HG03565 (cell line): ENCODE measurements around the gene KLHL3.
"Not testable (repeated sequence)": the region's sequence is repeated elsewhere in the genome, so short reads cannot be mapped to it uniquely, and the experiment has no call there.

ENCODE experiments used
- ATAC-seq: cut with Tn5 transposase; IDR thresholded peaks from one replicate; pipeline ENCODE4 v1.9.1; 2021; ENCODE audit warnings: mild to moderate bottlenecking, moderate library complexity; ENCODE audit not compliant: unreplicated experiment

The KLHL3 gene

DNA sequence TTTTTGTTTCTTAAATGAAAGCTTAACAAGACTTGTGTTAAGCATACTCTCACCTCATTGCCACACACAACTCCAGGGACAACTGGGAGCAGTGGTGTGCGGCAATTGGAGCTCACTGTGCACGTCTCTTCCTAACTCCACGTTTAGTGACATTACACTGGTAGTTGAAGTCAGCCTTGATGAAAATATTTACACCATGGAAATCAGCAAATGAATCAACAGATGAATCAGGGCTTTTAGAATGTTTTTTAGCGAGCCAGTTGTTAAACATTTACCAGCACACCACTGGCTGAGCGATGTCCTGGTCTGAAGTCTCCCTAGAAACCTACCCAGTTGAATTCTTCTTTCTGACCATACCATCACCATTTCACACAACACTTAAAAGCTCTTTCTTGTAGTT, 67.3 kb downstream of the KLHL3 start:
- ATAC-seq: no peak

DNA sequence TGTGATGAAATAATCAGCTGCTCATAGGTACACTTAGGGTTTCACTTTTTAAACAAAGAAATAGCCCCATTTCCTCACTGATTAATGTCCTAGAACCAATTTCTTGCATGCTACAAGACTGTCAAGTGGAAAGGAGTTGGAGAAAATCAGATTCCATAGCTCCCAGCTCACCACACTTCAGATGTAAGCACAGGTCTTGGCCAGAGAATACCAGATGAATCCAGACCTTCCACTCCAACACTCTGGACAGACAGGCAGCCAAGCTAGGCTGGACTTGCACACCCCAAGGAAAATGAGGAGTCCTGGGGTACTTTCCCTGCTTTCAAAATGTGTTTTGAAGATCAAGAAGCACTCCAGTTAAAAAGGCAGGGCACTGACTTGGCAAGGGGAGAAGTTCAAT, 68.5 kb downstream of the KLHL3 start:
- ATAC-seq: no peak

DNA sequence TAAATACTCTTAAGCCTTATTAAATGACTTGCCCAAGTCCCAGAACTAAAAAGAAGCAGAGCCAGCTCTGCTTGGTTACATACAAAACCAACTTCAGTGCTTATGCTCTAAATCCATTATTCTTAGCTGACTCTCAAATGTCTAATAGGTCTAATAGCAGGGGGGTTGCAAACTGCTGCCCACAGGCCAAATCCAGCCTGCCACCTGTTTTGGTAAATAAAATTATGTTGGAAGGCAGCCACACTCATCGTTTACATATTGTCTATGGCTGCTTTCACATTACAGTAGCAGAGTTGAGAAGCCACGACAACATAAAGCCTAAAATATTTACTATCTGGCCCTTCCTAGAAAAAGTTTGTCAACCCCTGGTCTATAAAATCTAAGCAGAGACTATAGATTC, 69.0 kb downstream of the KLHL3 start:
- no peak for ATAC-seq

DNA sequence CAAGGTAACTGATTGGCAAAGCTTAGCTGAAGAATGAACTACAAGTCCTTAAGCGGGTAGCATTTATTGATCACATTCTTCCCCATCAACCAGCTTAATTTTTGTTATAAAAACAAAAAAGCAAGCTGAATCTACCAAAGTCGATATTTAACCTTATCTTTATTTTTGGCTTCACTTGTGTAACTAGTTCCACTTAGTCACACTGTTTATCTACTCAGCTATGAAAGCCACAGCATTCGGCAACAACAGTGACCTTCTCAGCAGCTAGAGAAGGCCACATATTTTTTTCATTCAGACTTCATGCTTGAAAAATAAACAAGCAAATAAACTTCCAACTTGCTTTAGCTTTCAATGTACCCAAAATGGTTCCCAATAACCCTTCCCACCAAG, 69.4 kb downstream of the KLHL3 start:
- ATAC-seq: peak; percentile 15

DNA sequence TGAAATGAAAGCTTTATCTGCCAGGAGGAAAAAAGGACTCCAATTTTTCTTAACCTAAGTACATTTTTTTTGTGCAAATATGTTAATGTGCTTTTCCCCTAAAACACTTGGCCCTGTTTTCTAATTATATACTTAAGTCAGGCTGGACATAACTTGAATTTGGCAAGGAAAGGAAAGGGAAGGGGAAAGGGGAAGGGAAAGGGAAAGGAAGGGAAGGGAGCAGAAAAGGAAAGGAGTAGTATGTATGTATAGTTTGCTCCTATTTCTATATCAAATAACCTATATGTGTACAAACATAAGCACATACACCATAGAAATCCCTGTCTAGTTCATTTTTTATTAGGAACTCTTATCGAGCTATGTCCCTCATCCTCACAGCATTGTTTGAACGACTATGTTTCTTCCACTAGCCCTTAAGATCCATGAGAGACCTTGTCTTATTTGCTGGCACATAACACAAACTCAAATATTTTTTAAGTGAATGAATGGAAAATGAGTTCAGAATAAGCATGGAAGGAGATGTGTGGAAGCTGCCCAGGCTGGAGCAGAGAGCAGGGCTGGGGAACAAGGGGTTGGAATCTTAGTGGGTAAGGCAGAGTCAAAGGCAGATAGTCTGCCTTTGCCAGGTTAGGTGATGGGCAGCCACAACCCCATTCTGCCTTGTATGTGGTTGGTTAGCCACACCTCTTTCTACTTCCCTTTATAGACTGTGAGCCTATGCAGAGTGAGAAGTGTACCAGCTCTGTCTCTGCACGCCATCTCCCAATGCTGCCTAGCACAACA, 70.0 kb downstream of the KLHL3 start:
- ATAC-seq: peak; percentile 99

DNA sequence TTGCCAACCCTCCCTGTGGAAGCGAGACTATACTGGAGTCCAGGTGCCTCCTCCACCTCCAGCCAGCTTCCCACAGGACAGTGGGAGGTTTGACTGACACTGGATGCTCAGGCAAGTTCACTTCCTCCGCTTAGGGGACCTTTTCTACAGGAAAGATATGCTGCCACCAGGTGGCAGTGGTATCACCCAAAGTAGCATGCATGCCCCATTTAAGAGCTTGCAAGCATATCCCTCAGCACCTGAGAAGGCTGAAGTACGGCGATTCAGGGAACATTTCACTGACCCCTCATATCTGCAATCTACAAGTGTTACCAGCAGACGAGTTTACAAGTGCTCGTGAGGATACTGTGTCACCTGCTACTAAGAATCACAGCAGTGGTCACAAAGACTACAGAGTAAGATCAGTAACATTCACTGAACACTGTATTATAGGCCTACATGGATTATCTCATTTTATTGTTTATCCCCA, 75.5 kb downstream of the KLHL3 start:
- peak; percentile 89 for ATAC-seq

DNA sequence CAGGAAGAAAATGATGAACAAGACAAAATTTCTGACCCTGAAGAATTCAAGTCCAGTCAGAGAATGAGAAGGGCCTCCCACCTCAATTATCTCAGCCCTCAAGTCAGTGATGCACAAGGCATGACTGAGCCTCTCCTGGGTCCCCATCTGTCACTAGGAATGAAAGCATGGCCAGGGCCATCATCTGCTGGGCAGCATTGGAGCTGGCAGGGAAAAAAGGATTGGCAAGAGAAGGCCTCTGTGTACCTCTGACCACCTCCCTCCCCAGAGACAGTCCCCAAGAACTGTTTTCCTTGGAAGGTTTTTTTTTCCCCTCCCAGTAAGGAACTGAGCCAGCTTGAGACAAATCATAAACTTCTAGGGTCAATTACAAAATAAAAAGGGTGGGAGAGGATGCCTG, 76.7 kb downstream of the KLHL3 start:
- no peak for ATAC-seq

DNA sequence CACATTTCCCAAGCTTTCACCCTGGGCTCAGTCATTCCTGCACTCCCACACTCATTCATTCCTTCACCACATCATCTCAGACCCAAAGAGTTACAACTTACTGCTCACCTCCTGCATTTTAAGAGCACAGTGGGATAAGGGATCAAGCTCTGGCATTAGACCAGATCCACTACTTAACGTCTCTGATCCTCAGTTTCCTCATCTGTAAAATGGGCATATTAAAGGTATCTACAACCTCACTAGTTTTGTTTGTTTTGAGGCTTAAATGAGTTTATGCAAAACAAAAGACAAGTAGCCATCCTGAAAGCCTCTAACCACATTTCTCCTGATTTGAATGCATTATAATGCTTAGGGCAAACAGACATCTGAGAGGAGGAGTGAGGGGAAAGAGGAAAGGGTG, 77.6 kb downstream of the KLHL3 start:
- no peak for ATAC-seq

DNA sequence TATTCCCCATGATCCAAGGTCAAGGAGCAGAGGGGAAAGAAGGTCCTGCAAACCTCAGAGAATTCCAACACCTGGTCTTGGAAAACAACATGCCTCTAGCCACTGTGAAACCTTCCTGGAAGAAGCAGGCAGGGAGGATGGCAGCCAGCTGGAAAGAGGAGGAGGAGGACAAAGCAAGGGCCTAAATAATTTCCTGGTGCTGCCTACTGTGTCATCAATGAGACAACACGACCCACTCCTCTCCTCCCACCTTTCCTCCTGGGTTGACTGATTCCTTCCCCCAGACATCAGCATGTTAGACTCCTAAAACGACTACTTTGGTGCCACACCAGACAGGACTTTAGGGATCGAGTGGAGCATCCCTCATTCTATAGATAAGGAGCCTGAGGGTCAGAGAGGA, 78.8 kb downstream of the KLHL3 start:
- ATAC-seq: no peak

DNA sequence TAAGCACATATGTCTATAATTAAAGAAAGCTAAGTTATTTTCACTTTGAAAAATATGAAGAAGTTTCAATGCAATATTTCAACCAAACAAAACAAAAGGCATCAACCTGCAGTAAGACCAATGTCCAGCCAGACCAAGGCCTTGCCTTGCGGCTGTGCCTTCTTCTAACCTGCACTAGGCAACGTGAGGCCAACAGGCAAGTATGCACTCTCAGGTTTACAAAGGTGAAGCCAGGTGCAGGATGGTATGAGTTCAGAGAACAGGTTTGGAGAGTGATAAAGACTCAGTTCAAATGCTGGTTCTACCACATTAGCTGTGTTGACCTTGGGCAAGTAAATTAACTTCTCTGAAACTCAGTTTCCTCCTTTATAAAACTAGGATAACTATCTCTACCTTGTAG, 79.3 kb downstream of the KLHL3 start:
- no peak for ATAC-seq

DNA sequence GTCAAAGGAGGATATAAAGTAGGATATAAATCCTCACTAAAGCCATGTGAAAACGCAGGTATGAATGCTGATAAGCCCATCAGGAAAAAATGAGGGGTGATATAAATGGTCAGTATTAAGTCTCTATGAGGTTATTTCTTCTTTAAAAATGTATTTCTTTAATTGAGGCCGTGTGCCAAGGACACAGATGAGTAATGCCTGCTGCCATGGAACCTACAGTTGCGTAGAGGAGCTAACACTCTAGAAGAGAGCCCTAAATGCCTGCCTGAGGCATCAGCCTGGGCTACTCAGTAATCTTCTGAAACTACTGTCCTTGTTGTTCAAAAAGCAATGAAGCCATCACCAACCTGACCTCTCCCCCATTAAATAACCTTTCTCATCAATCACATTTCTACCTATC, 84.9 kb downstream of the KLHL3 start:
- no peak for ATAC-seq

DNA sequence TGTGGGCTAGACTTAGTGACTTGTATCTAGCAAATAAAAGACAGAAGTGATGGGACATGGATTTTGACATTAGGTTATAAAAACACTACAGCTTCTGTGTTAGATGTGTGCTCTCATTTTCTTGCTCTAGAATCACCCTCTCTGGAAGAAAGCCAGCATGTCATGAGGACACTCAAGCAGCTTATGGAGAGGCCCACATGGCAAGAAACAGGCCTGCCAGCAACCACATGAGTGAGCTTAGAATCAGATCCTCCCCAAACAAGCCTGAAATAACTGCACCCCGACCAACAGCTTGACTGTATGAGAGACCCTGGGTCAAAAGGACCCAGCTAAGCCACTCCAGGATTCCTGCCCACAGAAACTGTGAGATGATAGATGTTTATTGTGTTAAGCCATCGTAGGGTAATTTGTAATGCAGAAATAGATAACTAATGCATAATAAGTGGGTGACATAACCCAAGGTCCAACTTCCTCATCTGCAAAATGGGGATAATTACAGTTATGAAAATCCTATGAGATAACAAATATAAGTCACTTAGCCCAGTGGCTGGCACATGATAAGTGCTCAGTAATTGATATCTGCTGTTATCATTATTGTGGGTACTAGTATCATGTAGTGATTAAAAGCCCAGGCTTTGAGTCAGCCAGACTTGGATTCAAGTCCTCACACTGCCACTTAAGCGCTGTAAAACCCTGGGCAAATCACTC, 86.5 kb downstream of the KLHL3 start:
- no peak for ATAC-seq

DNA sequence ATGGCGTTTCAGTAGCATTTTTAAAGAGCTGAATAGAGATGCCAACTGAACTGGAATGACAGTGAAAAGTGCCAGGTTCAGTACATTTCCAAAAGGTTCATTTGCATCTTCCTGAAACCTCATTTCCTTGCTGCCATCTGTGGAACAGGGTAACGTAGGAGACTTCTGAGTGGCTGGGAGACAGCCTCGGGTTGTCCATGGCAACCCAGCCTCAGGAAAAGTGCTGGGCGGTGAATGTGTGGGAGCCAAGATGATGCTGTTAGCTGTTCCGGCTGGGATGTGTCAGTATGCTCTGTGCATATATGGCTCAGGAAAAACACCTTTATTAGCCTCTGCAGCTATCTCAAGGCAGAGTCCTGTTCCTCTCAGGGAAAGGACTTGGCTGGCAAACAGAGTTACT, 87.5 kb downstream of the KLHL3 start:
- no peak for ATAC-seq

DNA sequence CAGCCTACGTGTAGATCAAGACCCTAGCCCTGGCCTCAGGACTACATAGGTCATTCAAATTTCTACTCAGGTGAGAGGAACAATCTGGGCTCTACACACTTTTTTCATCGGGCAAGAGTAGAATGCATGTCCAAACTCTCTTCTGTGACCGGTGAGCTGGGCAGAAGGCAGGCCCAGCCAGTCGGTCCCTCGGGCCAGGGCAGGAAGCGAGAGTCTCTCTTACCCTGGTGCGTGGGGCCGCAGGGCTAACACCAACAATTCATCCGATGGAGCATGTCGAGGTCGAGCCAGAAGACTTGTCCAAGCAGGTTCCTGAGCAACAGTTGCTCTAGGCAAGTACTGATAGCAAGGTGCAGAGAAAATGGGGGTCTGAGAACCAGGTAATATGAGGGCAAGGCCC, 88.5 kb downstream of the KLHL3 start:
- no peak for ATAC-seq

DNA sequence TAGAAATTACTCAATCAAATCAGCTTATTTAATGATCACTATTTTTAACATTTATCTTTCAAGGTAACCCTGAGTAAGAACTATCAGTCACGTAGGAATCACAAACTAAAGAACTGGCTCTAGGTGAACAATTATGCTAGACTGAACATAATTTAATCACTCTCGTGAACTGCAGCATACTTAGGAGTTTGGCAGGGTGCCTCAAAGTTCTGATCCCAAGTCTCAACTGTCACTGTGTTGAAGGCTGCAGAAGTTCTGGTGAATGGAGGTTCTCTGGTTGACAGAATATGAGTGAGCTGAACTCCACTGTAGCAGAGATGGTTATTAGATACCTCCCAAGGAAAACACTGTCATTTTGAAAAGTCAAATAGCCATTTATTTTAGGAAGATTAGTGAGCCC, 89.1 kb downstream of the KLHL3 start:
- ATAC-seq: no peak

DNA sequence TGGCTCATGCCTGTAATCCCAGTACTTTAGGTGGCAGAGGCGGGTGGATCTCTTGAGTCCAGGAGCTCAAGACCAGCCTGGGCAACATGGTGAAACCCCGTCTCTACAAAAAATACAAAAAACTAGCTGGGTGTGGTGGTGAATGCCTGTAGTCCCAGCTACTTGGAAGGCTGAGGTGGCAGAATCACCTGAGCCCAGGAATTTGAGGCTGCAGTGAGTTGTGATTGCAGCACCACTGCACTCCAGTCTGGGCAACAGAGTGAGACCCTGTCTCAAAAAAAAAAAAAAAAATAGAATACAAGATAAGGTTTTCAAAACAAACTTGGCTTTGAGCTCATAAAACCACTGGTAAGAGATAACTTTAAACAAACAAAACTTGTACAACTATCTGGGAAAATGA, 92.8 kb downstream of the KLHL3 start:
- ATAC-seq: not testable (repeated sequence)

DNA sequence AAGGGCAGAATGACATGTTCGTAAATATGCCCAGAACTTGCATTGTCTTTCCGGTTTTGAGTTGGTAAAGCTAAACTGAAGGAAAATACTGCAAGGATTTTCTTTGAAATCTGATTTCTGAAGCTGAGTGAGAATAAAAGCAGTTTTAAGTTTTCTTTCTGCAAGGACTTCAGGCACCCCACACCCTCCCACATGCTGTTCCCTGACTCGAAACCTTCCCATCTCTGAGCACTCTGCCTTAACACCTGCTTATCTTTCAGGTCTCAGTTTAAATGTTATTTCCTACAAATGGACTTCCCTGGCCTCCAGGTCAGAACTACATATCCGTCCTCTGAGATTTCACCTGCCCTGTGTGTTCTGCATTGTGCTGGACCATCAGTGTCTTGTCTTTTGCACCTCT, 93.8 kb downstream of the KLHL3 start:
- no peak for ATAC-seq

DNA sequence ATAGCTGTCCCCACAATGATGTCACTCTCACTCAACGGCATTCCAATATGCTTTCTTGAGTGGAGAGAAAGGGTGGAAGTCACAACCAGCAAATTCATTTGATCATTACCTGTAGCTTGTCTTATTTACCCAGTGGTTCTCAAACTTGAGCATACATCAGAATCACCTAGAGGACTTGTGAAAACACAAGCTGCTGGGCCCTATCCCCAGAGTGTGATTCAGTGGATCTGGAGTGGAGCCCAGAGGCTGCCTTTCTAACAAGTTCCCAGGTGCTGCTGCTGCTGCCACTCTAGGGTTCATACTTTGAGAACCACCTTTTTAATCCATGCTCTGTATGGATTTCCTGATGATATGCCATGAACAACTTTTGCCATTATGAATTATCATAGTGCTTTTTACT, 94.7 kb downstream of the KLHL3 start:
- no peak for ATAC-seq

DNA sequence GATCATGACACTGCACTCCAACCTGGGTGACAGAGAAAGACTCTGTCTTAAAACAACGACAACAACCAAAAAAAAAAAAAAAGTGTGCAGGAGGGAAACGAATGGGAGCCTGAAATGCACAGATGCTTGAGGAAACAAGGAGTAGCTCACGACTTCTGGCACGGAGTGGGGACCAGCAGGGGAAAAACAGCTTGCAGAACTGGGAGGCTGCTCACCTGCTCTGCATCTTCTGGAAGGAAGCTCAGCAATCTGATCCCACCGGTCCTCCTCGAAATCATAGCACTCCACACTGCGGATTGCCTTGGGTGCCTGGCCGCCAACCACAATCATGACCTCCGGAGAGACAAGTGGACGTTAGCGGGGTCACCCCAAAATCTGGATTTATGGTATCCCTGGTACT, 96.2 kb downstream of the KLHL3 start:
- ATAC-seq: no peak

DNA sequence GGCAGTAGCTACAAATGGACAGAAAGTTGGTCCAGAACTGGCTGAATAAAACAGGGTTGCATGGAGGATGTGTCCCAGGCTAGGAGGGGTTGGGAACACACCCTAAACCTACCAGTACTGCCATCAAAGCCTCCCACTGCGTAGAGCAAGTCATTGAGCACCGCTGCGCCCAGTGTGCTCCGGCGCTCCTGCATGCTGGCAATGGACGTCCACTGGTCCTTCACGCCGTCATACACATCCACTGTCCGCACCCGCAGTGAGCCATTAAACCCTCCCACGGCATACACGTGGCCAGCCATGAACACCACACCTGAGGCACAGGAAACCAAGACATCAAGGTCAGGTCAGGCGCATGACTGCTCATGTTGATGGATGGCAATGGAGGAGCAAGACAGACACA, 97.0 kb downstream of the KLHL3 start:
- ATAC-seq: no peak

DNA sequence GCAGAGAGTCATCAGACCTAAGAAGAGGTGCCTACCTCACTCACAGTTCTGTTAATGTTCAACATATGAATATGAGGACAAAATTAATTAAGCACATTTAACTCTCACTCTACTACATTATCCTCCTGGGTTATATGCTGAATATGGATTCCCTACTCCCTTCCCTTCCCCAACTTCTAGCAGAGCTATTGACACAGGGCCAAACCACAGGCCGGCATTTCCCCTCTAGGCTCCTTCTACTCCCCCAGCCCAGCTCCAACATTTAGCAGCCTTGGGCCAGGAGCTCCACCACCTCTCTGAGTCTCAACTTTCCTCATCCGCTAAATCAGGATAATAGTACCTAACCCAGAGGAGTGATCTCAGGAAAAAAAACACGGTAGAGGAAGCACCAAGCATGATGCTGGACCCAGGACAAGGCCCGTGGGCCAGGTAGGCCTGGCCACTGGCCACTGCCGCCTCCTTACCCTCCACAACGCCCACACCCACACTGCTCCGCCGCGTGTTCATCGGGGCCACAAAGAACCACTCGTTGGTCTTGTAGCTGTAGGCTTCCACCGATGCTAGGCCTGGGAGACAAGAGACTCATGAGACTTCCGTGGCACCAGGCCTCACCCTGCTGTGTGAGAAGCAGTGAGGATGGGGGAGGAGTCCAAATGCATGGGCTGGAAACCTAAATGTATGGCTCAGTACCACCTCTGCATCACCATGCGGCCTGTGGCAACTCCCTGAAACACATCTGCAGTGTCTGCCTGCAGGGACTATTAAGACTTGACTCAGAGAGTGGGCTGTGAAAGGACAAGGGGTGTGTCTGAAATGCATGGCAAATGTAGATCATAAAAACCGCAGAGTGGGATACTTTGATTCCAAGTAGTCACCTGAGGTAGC, 98.8 kb downstream of the KLHL3 start:
- no peak for ATAC-seq

DNA sequence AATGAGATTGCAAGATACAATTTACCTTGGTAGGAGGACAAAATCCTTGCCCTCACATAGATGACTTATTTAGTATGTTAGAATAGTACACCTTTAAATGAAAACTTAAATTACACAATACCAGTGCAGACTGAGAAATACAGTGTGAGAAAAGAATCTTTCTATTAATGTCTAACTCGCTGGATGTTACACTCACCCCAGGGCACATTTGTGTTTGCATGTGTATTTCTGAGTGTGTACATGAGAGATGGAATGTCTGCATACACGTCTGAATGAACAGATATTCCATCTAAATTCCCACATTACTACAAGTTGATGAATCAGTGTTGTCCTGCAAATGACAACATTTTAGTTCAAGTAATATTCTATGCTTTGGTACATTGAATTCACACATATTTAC, 99.8 kb downstream of the KLHL3 start:
- ATAC-seq: no peak
